Stomach (tissue), 4 donors: ENCODE results near the gene CDK5.

ENCODE experiments used
- CTCF ChIP-seq, 7 experiments: fragments of 450-650 bp in 4 of 7; fragments of 200-600 bp in 3 of 7; sonication (generic) in 3 of 7; IDR thresholded peaks; one replicate each; pipeline ENCODE4 v1.5.1; 2016 to 2019; ENCODE audit warnings: antibody characterized with exemption in 7 of 7, control low read depth in 2 of 7, mild to moderate bottlenecking in 1 of 7
- POLR2A ChIP-seq, 4 donors: fragments of 450-650 bp; IDR thresholded peaks; one replicate each; pipeline ENCODE4 v1.6.1; 2016; ENCODE audit warnings: antibody characterized with exemption in 4 of 4, control low read depth in 2 of 4, mild to moderate bottlenecking in 1 of 4, moderate library complexity in 1 of 4

GRCh38 chr7:151013356-151013732 lies 44.4 kb downstream of the CDK5 start:
- no peak for TF ChIP-seq POLR2A (IDR thresholded peaks at IDR 0.05)
- TF ChIP-seq CTCF (IDR thresholded peaks at IDR 0.05), result no peak
